HG03280 (cell line): ENCODE measurements around the gene ZDBF2.
"Not testable (repeated sequence)": the region's sequence is repeated elsewhere in the genome, so short reads cannot be mapped to it uniquely, and the experiment has no call there.

ENCODE experiments used
- ATAC-seq: cut with Tn5 transposase; IDR thresholded peaks from one replicate; pipeline ENCODE4 v1.9.1; 2021; ENCODE audit warnings: mild to moderate bottlenecking, moderate library complexity; ENCODE audit not compliant: unreplicated experiment

The ZDBF2 gene

GRCh38 chr2:206274434-206275311 lies at the start of gene ZDBF2:
TSS of gene ZDBF2 (plus strand) at chr2:206274663. CDS start at chr2:206281850, 7,187 bp downstream.
- ATAC-seq: peak; percentile 79

- peak; percentile 89 for ATAC-seq
Observed at GRCh38 chr2:206225435-206226232, 48.8 kb upstream of the ZDBF2 start.

GRCh38 chr2:206228636-206229035 lies 45.8 kb upstream of the ZDBF2 start:
- ATAC-seq: not testable (repeated sequence)

GRCh38 chr2:206229642-206230041 lies 44.8 kb upstream of the ZDBF2 start:
- no peak for ATAC-seq

GRCh38 chr2:206230060-206230762 lies 44.3 kb upstream of the ZDBF2 start:
- ATAC-seq: no peak

GRCh38 chr2:206231669-206232286 lies 42.7 kb upstream of the ZDBF2 start:
- ATAC-seq: no peak

- no peak for ATAC-seq
Observed at GRCh38 chr2:206232287-206233035, 42.0 kb upstream of the ZDBF2 start.

GRCh38 chr2:206239157-206239556 lies 35.3 kb upstream of the ZDBF2 start:
- ATAC-seq: no peak

GRCh38 chr2:206240327-206240726 lies 34.1 kb upstream of the ZDBF2 start:
- ATAC-seq: no peak

- no peak for ATAC-seq
Observed at GRCh38 chr2:206241736-206242135, 32.7 kb upstream of the ZDBF2 start.

- peak; percentile 62 for ATAC-seq
Observed at GRCh38 chr2:206245265-206245672, 29.2 kb upstream of the ZDBF2 start.

GRCh38 chr2:206250041-206250897 lies 24.2 kb upstream of the ZDBF2 start:
- ATAC-seq: no peak

- ATAC-seq: no peak
Observed at GRCh38 chr2:206253125-206253776, 21.2 kb upstream of the ZDBF2 start.

GRCh38 chr2:206253777-206254166 lies 20.7 kb upstream of the ZDBF2 start:
- no peak for ATAC-seq

GRCh38 chr2:206255003-206255402 lies 19.5 kb upstream of the ZDBF2 start:
- no peak for ATAC-seq

- ATAC-seq: no peak
Observed at GRCh38 chr2:206256706-206257205, 17.7 kb upstream of the ZDBF2 start.

- no peak for ATAC-seq
Observed at GRCh38 chr2:206257350-206257749, 17.1 kb upstream of the ZDBF2 start.

- ATAC-seq: no peak
Observed at GRCh38 chr2:206257861-206258260, 16.6 kb upstream of the ZDBF2 start.
